IMR-90 (cell line): ENCODE measurements around the gene RAB1B. TPM values are rescaled to one million over a fixed set of nuclear protein-coding genes. Genes with fewer than 3 reads are reported as not detected.

Experiments used
- ATAC-seq: fragments of 200-7000 bp; cut with Tn5 transposase; 2 replicates; pipeline ENCODE4 v1.9.1; 2020; ENCODE audit warnings: low read depth, mild to moderate bottlenecking, moderate library complexity
- BruUV-seq: library from RNA; stranded (reverse); fragments of 400-500 nt; replicated peaks from 2 replicates; lab custom pipeline; 2021; lab: Mats Ljungman, UMichigan
- CTCF ChIA-PET: fragments of 300-600 bp; formaldehyde crosslinking; extraction: SDS; loops from one replicate; lab custom pipeline; 2021; ENCODE audit warnings: antibody characterized with exemption; lab: Yijun Ruan, JAX
- POLR2A ChIA-PET: fragments of 300-600 bp; sonication (Branson Sonifier 250); formaldehyde crosslinking; loops from one replicate; lab custom pipeline; 2022; ENCODE audit warnings: antibody characterized with exemption; ENCODE audit not compliant: unreplicated experiment; lab: Charles Lee
- DNase-seq: peaks from one replicate; pipeline ENCODE4 v3.0.0; 2013
- H2AFZ ChIP-seq: replicated peaks from 2 replicates; pipeline ENCODE3; 2013; ENCODE audit warnings: low read length, mild to moderate bottlenecking; ENCODE audit not compliant: poor library complexity
- H2AK5ac ChIP-seq: 2 replicates; pipeline ENCODE4 v1.6.1; 2013; ENCODE audit warnings: low read depth, low read length, inconsistent platforms
- H2AK9ac ChIP-seq: replicated peaks from 2 replicates; pipeline ENCODE3; 2013; ENCODE audit warnings: mild to moderate bottlenecking, low read depth, low read length, moderate library complexity; ENCODE audit not compliant: poor library complexity
- H2BK120ac ChIP-seq: 2 replicates; pipeline ENCODE4 v1.6.1; 2013; ENCODE audit warnings: low read depth, low read length, inconsistent platforms
- H2BK15ac ChIP-seq: 3 replicates; pipeline ENCODE4 v1.6.1; 2013; ENCODE audit warnings: low read depth, low read length, inconsistent platforms
- H2BK20ac ChIP-seq: 2 replicates; pipeline ENCODE4 v1.6.1; 2013; ENCODE audit warnings: low read depth, mild to moderate bottlenecking, inconsistent platforms, low read length, moderate library complexity
- H2BK5ac ChIP-seq: 2 replicates; pipeline ENCODE4 v1.6.1; 2013; ENCODE audit warnings: mild to moderate bottlenecking, low read depth, low read length, inconsistent platforms; ENCODE audit not compliant: poor library complexity, severe bottlenecking
- H3K14ac ChIP-seq: replicated peaks from 2 replicates; pipeline ENCODE4 v1.6.1; 2013; ENCODE audit warnings: low read depth, low read length, inconsistent platforms
- H3K18ac ChIP-seq: 2 replicates; pipeline ENCODE4 v1.6.1; 2013; ENCODE audit warnings: low read depth, low read length, control low read depth
- H3K23ac ChIP-seq: 2 replicates; pipeline ENCODE4 v1.6.1; 2013; ENCODE audit warnings: low read depth, low read length, inconsistent platforms
- H3K27ac ChIP-seq: 2 replicates; pipeline ENCODE4 v1.5.1; 2013; ENCODE audit warnings: mild to moderate bottlenecking, control low read depth, low read length; ENCODE audit not compliant: insufficient read depth
- H3K27me3 ChIP-seq: 2 replicates; pipeline ENCODE4 v1.6.1; 2013; ENCODE audit warnings: low read length; ENCODE audit not compliant: control insufficient read depth, insufficient read depth
- H3K36me3 ChIP-seq: 2 replicates; pipeline ENCODE4 v1.6.1; 2013; ENCODE audit warnings: low read length, mixed read lengths; ENCODE audit not compliant: control insufficient read depth, insufficient read depth
- H3K4ac ChIP-seq: 2 replicates; pipeline ENCODE4 v1.6.1; 2013; ENCODE audit warnings: low read depth, low read length, inconsistent platforms
- H3K4me1 ChIP-seq: 2 replicates; pipeline ENCODE4 v1.6.1; 2013; ENCODE audit warnings: low read length, mixed read lengths; ENCODE audit not compliant: control insufficient read depth, insufficient read depth
- H3K4me2 ChIP-seq: 2 replicates; pipeline ENCODE4 v1.6.1; 2013; ENCODE audit warnings: low read depth, mild to moderate bottlenecking, control low read depth, low read length, moderate library complexity
- H3K4me3 ChIP-seq: 2 replicates; pipeline ENCODE4 v1.5.1; 2013; ENCODE audit warnings: low read depth, mild to moderate bottlenecking, control low read depth, low read length, moderate library complexity; ENCODE audit not compliant: insufficient read depth
- H3K56ac ChIP-seq: 2 replicates; pipeline ENCODE4 v1.6.1; 2013; ENCODE audit warnings: low read length, inconsistent platforms; ENCODE audit not compliant: insufficient read depth; ENCODE audit errors: extremely low read depth
- H3K79me1 ChIP-seq, 2 experiments: 2 replicates each; pipeline ENCODE4 v1.6.1; 2013; ENCODE audit warnings: low read length in 2 of 2, inconsistent platforms in 1 of 2, low read depth in 1 of 2
- H3K9ac ChIP-seq: 2 replicates; pipeline ENCODE4 v1.6.1; 2013; ENCODE audit warnings: low read depth, low read length, control low read depth
- H3K9me1 ChIP-seq: 2 replicates; pipeline ENCODE4 v1.6.1; 2013; ENCODE audit warnings: low read length, inconsistent platforms; ENCODE audit not compliant: insufficient read depth
- H3K9me3 ChIP-seq: 2 replicates; pipeline ENCODE4 v1.6.1; 2013; ENCODE audit warnings: low read length; ENCODE audit not compliant: control insufficient read depth, insufficient read depth
- H4K20me1 ChIP-seq: 2 replicates; pipeline ENCODE4 v1.6.1; 2013; ENCODE audit warnings: low read length, inconsistent platforms; ENCODE audit not compliant: insufficient read depth
- H4K5ac ChIP-seq: 2 replicates; pipeline ENCODE4 v1.6.1; 2013; ENCODE audit warnings: mild to moderate bottlenecking, low read depth, low read length, control low read depth
- H4K8ac ChIP-seq, 2 experiments: 2 replicates each; pipeline ENCODE4 v1.6.1; 2013; ENCODE audit warnings: low read depth in 2 of 2, low read length in 2 of 2, control low read depth in 1 of 2, inconsistent platforms in 1 of 2
- H4K91ac ChIP-seq: 2 replicates; pipeline ENCODE4 v1.6.1; 2013; ENCODE audit warnings: low read depth, low read length, inconsistent platforms; ENCODE audit not compliant: insufficient read depth
- MAFK ChIP-seq: IDR thresholded peaks from 2 replicates; pipeline ENCODE4 v1.6.1; 2012; ENCODE audit warnings: low read depth, low read length, improper control_type of control experiment
- POLR2A ChIP-seq: IDR thresholded peaks from 2 replicates; pipeline ENCODE4 v1.6.1; 2012; ENCODE audit warnings: mild to moderate bottlenecking, low read depth, low read length
- WGBS, 2 experiments: methylation state at CpG; one replicate each; pipeline versions ENCODE4 v1.1.5 to v1.1.7; 2013; ENCODE audit warnings: missing lambda C conversion rate in 2 of 2; ENCODE audit not compliant: insufficient read length in 1 of 2; ENCODE audit errors: extremely low coverage in 2 of 2; 5-methylcytosine and 5-hydroxymethylcytosine counted together
- dilution Hi-C: fragments of 300-500 bp; cut with HindIII; formaldehyde crosslinking; loops from one replicate; pipeline ENCODE4 v1.14.3; 2018; ENCODE audit warnings: low sequenced_read_pairs; ENCODE audit not compliant: unreplicated experiment
- in situ Hi-C: fragments of 300-500 bp; cut with MboI; formaldehyde crosslinking; loops from 3 replicates; pipeline ENCODE4 v1.14.3; 2019; ENCODE audit warnings: low sequenced_read_pairs, inconsistent platforms, mixed read lengths
- intact Hi-C: fragments of 100-400 bp; cut with micrococcal nuclease; formaldehyde crosslinking; loops from 2 replicates; pipeline ENCODE4 v1.10.0; 2022
- polyA plus RNA-seq, 3 experiments: library from polyadenylated mRNA; depleted of rRNA; stranded (reverse); fragments of >200 nt; gene quantifications; 2 replicates each; pipeline ENCODE4 v1.2.3, GENCODE V29; 2012; ENCODE audit warnings: low replicate concordance in 1 of 3
- total RNA-seq: library from RNA; depleted of rRNA; stranded (reverse); fragments of >200 nt; gene quantifications from 2 replicates; pipeline ENCODE4 v1.2.3, GENCODE V29; 2012

Gene RAB1B
- total and polyA plus RNA-seq, 2 of the 4 experiments (the other 2 are of a cell fraction) = 83.7 to 248 TPM

GRCh38 chr11:66314186-66314501, 45.7 kb downstream of the RAB1B start:
- Histone ChIP-seq H3K4me3 (peak overlapping the region; percentile 72), H3K4me2 (peak overlapping the region; percentile 85), H3K4me1 (peaks cover 32% of the 10 kb centered on the region), H3K36me3 (no peaks in the 10 kb centered on the region), H4K8ac (peak overlapping the region; percentile 67 to 74; a peak in 3 of 4 replicates), H2AK9ac (peak overlapping the region; percentile 93), H3K4ac (peak overlapping the region; percentile 81), H4K91ac (peak overlapping the region; percentile 77), H4K5ac (peak overlapping the region; percentile 90), H2BK120ac (peak overlapping the region; percentile 89; the same call in 1 of the 2 replicates), H3K27me3 (no peaks in the 10 kb centered on the region), H3K79me1 (peaks cover 0 to 41% of the 10 kb centered on the region in 2 experiments; a peak in 2 of 4 replicates), H3K23ac (peak overlapping the region; percentile 90), H2BK5ac (peak overlapping the region; percentile 77), H3K18ac (peak overlapping the region; percentile 35), H3K9me1 (peaks cover 10% of the 10 kb centered on the region), H3K9ac (peak overlapping the region; percentile 95), H4K20me1 (peaks cover 39% of the 10 kb centered on the region), H2AK5ac (peak overlapping the region; percentile 77), H3K9me3 (no peaks in the 10 kb centered on the region), H3K14ac (peak overlapping the region; percentile 94), H3K56ac (peak overlapping the region; percentile 67; the same call in 1 of the 2 replicates), H2AFZ (no peak overlapping the region), H2BK15ac (peak overlapping the region; percentile 69; the same call in 1 of the 3 replicates), H2BK20ac (peak overlapping the region; percentile 32), H3K27ac (peak overlapping the region; percentile 93)
- WGBS, 2 experiments = no CpG with 5 or more reads among the region's 1 CpG
- ChIA-PET POLR2A (interaction anchor here (1.7 to 2.9 kb wide), 2 partner anchors 13 to 15 kb away, joined by 7 to 18 read pairs; no protein-coding TSS in a partner anchor), CTCF (no interaction called here)
- intact Hi-C loops = no loop called here
- BruUV-seq = no TSS peak
- dilution Hi-C loops = no loop called here
- no peak for ATAC-seq
- in situ Hi-C loops = no loop called here
- TF ChIP-seq POLR2A (peak; percentile 68; the same call in 1 of the 2 replicates), MAFK (no peak)
- DNase-seq = no peak
